SH-SY5Y (cell line): ENCODE results near the gene MMRN1.

ENCODE experiments used
- GATA2 ChIP-seq: IDR thresholded peaks from 2 replicates; pipeline ENCODE4 v1.6.1; 2011; ENCODE audit warnings: mild to moderate bottlenecking, low read depth, low read length
- GATA3 ChIP-seq: IDR thresholded peaks from 2 replicates; pipeline ENCODE4 v1.6.1; 2011; ENCODE audit warnings: low read depth, mild to moderate bottlenecking, low read length, moderate library complexity

The MMRN1 gene

GRCh38 chr4:89899152-89899551 lies 4.5 kb downstream of the MMRN1 start:
- TF ChIP-seq GATA2 (no peak), GATA3 (no peak)

GRCh38 chr4:89899854-89900253 lies 5.2 kb downstream of the MMRN1 start:
- TF ChIP-seq GATA3, result no peak
- TF ChIP-seq GATA2, result no peak

GRCh38 chr4:89904524-89904923 lies 9.9 kb downstream of the MMRN1 start:
- no peak for TF ChIP-seq GATA3

- TF ChIP-seq GATA3 (no peak), GATA2 (no peak)
These were observed 11.7 kb downstream of the MMRN1 start for GRCh38 chr4:89906316-89906715.

GRCh38 chr4:89906777-89907521 lies 12.3 kb downstream of the MMRN1 start:
- no peak for TF ChIP-seq GATA2
- TF ChIP-seq GATA3, result no peak

GRCh38 chr4:89909889-89910288 lies 15.2 kb downstream of the MMRN1 start:
- TF ChIP-seq GATA3 (no peak), GATA2 (no peak)

GRCh38 chr4:89913623-89914022 lies 19.0 kb downstream of the MMRN1 start:
- no peak for TF ChIP-seq GATA2
- no peak for TF ChIP-seq GATA3

GRCh38 chr4:89914609-89915550 lies 20.2 kb downstream of the MMRN1 start:
- TF ChIP-seq GATA2 (no peak), GATA3 (no peak)

GRCh38 chr4:89915937-89916336 lies 21.3 kb downstream of the MMRN1 start:
- TF ChIP-seq GATA3 (peak; percentile 65), GATA2 (peak; percentile 82)

GRCh38 chr4:89922848-89923416 lies 28.3 kb downstream of the MMRN1 start:
- no peak for TF ChIP-seq GATA2

GRCh38 chr4:89928838-89929237 lies 34.2 kb downstream of the MMRN1 start:
- TF ChIP-seq GATA2 (no peak), GATA3 (no peak)

GRCh38 chr4:89929425-89930159 lies 34.9 kb downstream of the MMRN1 start:
- TF ChIP-seq GATA2 (no peak), GATA3 (no peak)

GRCh38 chr4:89939546-89939945 lies 44.9 kb downstream of the MMRN1 start:
- no peak for TF ChIP-seq GATA2
- no peak for TF ChIP-seq GATA3

- TF ChIP-seq GATA3, result no peak
- TF ChIP-seq GATA2, result no peak
These were observed 45.3 kb downstream of the MMRN1 start for GRCh38 chr4:89939994-89940393.
